H1 (cell line): Measurements from ENCODE around the gene CALM1. TPM values are rescaled to one million over a fixed set of nuclear protein-coding genes. Genes with fewer than 3 reads are reported as not detected.

Source experiments
- GTF2F1 ChIP-seq: IDR thresholded peaks from 2 replicates; pipeline ENCODE4 v1.6.1; 2012; ENCODE audit warnings: low read depth, low read length, improper control_type of control experiment, borderline replicate concordance
- KDM1A ChIP-seq: fragments of 200-600, 300-600 bp; sonication (generic); IDR thresholded peaks from 2 replicates; pipeline ENCODE4 v1.7.1; 2016; ENCODE audit warnings: mild to moderate bottlenecking, low read length, borderline replicate concordance
- NANOG ChIP-seq: IDR thresholded peaks from 2 replicates; pipeline ENCODE4 v1.6.1; 2011; ENCODE audit warnings: low read length, low read depth, mild to moderate bottlenecking, inconsistent platforms; ENCODE audit not compliant: insufficient read depth, poor library complexity, severe bottlenecking
- SIX5 ChIP-seq: IDR thresholded peaks from 2 replicates; pipeline ENCODE4 v1.6.1; 2011; ENCODE audit warnings: mild to moderate bottlenecking, low read depth, low read length
- SP2 ChIP-seq: IDR thresholded peaks from 2 replicates; pipeline ENCODE4 v1.6.1; 2012; ENCODE audit warnings: mild to moderate bottlenecking, low read length, inconsistent platforms
- SRF ChIP-seq: IDR thresholded peaks from 2 replicates; pipeline ENCODE4 v1.6.1; 2011; ENCODE audit warnings: mild to moderate bottlenecking, low read depth, low read length, moderate library complexity
- SUZ12 ChIP-seq: fragments of 200-600 bp; sonication (generic); IDR thresholded peaks from 2 replicates; pipeline ENCODE4 v1.6.1; 2012; ENCODE audit warnings: mild to moderate bottlenecking, inconsistent platforms, low read length, moderate library complexity, mixed read lengths
- polyA plus RNA-seq, 7 experiments: library from polyadenylated mRNA; depleted of rRNA in 3 of 7; stranded (reverse) in 5 of 7; unstranded in 2 of 7; fragments of >200 nt in 5 of 7; fragments of 200-250 nt in 2 of 7; gene quantifications; 1 replicate in 5 of 7; 2 replicates in 1 of 7; 4 replicates in 1 of 7; pipeline versions ENCODE4 v1.2.1 to v1.2.3, GENCODE V29; 2011 to 2013; ENCODE audit warnings: missing spikeins in 2 of 7, mixed read lengths in 2 of 7
- total RNA-seq: library from RNA; stranded (reverse); fragmentation: NEBNext Ultra II Directional; extraction: Animal tissue kit (Norgen Biotek cat#: 25700); gene quantifications from 2 replicates; pipeline ENCODE4 v1.2.1, GENCODE V29; 2021
- TF ChIP-seq, protein P1 (sequence below): fragments of 300-600 bp; sonication (generic); IDR thresholded peaks from 2 replicates; pipeline ENCODE4 v1.7.1; 2012; ENCODE audit warnings: low read length, moderate library complexity, mild to moderate bottlenecking, inconsistent platforms; ENCODE audit not compliant: insufficient replicate concordance

Gene CALM1
- total and polyA plus RNA-seq, 2 of the 8 experiments (the other 6 are each of a cell fraction or from before 2014, with no cell fraction given) = 285 to 422 TPM

DNA sequence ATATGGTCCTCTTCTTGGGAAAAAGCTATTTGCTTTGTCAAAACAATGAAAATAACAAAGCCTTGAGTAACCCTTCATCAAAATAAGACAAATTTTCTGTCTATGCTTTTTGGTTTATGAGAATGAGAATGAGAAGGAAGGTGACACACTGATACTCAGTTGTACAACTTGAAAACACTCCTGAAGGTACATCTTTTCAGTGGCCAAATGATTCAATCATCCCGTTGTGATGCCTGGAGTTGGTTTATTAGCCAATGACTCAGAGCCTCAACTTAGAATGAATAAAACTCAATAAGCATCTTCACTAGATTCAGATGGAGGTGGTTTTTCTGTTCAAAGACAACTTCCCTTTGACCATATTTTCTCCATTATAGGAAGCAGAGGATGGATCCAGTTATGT is 7.8 kb upstream of the CALM1 start (continued):
- TF ChIP-seq, protein P1, sequence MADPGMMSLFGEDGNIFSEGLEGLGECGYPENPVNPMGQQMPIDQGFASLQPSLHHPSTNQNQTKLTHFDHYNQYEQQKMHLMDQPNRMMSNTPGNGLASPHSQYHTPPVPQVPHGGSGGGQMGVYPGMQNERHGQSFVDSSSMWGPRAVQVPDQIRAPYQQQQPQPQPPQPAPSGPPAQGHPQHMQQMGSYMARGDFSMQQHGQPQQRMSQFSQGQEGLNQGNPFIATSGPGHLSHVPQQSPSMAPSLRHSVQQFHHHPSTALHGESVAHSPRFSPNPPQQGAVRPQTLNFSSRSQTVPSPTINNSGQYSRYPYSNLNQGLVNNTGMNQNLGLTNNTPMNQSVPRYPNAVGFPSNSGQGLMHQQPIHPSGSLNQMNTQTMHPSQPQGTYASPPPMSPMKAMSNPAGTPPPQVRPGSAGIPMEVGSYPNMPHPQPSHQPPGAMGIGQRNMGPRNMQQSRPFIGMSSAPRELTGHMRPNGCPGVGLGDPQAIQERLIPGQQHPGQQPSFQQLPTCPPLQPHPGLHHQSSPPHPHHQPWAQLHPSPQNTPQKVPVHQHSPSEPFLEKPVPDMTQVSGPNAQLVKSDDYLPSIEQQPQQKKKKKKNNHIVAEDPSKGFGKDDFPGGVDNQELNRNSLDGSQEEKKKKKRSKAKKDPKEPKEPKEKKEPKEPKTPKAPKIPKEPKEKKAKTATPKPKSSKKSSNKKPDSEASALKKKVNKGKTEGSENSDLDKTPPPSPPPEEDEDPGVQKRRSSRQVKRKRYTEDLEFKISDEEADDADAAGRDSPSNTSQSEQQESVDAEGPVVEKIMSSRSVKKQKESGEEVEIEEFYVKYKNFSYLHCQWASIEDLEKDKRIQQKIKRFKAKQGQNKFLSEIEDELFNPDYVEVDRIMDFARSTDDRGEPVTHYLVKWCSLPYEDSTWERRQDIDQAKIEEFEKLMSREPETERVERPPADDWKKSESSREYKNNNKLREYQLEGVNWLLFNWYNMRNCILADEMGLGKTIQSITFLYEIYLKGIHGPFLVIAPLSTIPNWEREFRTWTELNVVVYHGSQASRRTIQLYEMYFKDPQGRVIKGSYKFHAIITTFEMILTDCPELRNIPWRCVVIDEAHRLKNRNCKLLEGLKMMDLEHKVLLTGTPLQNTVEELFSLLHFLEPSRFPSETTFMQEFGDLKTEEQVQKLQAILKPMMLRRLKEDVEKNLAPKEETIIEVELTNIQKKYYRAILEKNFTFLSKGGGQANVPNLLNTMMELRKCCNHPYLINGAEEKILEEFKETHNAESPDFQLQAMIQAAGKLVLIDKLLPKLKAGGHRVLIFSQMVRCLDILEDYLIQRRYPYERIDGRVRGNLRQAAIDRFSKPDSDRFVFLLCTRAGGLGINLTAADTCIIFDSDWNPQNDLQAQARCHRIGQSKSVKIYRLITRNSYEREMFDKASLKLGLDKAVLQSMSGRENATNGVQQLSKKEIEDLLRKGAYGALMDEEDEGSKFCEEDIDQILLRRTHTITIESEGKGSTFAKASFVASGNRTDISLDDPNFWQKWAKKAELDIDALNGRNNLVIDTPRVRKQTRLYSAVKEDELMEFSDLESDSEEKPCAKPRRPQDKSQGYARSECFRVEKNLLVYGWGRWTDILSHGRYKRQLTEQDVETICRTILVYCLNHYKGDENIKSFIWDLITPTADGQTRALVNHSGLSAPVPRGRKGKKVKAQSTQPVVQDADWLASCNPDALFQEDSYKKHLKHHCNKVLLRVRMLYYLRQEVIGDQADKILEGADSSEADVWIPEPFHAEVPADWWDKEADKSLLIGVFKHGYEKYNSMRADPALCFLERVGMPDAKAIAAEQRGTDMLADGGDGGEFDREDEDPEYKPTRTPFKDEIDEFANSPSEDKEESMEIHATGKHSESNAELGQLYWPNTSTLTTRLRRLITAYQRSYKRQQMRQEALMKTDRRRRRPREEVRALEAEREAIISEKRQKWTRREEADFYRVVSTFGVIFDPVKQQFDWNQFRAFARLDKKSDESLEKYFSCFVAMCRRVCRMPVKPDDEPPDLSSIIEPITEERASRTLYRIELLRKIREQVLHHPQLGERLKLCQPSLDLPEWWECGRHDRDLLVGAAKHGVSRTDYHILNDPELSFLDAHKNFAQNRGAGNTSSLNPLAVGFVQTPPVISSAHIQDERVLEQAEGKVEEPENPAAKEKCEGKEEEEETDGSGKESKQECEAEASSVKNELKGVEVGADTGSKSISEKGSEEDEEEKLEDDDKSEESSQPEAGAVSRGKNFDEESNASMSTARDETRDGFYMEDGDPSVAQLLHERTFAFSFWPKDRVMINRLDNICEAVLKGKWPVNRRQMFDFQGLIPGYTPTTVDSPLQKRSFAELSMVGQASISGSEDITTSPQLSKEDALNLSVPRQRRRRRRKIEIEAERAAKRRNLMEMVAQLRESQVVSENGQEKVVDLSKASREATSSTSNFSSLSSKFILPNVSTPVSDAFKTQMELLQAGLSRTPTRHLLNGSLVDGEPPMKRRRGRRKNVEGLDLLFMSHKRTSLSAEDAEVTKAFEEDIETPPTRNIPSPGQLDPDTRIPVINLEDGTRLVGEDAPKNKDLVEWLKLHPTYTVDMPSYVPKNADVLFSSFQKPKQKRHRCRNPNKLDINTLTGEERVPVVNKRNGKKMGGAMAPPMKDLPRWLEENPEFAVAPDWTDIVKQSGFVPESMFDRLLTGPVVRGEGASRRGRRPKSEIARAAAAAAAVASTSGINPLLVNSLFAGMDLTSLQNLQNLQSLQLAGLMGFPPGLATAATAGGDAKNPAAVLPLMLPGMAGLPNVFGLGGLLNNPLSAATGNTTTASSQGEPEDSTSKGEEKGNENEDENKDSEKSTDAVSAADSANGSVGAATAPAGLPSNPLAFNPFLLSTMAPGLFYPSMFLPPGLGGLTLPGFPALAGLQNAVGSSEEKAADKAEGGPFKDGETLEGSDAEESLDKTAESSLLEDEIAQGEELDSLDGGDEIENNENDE = no peak
- TF ChIP-seq SRF (no peak), KDM1A (no peak), GTF2F1 (no peak), SIX5 (no peak), NANOG (no peak), SP2 (no peak), SUZ12 (no peak)
